Measurements from ENCODE around the gene SVIL. TPM values are rescaled to one million over a fixed set of nuclear protein-coding genes. Genes with fewer than 3 reads are reported as not detected.

The SVIL gene
- polyA plus RNA-seq, 1 donor from 2014 or later = 7.3 TPM

GRCh38 chr10:29473406-29474100 is 161.2 kb downstream of the SVIL start:
- no peaks in the 10 kb centered on the region for H3F3A ChIP-seq (ENCODE audit: insufficient read depth, low read length, poor library complexity, severe bottlenecking)
- H3K36me3 ChIP-seq (ENCODE audit: insufficient read depth, low read length) = no peaks in the 10 kb centered on the region
- H3K27ac ChIP-seq (ENCODE audit: low read length) = no peak overlapping the region
- H3K9me2 ChIP-seq (ENCODE audit: insufficient read depth, low read length) = no peaks in the 10 kb centered on the region
- H4K20me1 ChIP-seq (ENCODE audit: insufficient read depth) = no peaks in the 10 kb centered on the region
- no peak for TF ChIP-seq POLR2AphosphoS5 (IDR thresholded peaks at IDR 0.05)
- no peak for TF ChIP-seq EZH2 (IDR thresholded peaks at IDR 0.05; ENCODE audit: borderline replicate concordance, insufficient read depth, low read length, poor library complexity, severe bottlenecking)
- TF ChIP-seq SMC3 (conservative IDR thresholded peaks at IDR 0.05; ENCODE audit: poor library complexity) = no peak
- no peak for TF ChIP-seq TAF1 (IDR thresholded peaks at IDR 0.05; ENCODE audit: low read depth)
- TF ChIP-seq MXI1 (conservative IDR thresholded peaks at IDR 0.05; ENCODE audit: poor library complexity, severe bottlenecking) = no peak
- TF ChIP-seq, protein P1, sequence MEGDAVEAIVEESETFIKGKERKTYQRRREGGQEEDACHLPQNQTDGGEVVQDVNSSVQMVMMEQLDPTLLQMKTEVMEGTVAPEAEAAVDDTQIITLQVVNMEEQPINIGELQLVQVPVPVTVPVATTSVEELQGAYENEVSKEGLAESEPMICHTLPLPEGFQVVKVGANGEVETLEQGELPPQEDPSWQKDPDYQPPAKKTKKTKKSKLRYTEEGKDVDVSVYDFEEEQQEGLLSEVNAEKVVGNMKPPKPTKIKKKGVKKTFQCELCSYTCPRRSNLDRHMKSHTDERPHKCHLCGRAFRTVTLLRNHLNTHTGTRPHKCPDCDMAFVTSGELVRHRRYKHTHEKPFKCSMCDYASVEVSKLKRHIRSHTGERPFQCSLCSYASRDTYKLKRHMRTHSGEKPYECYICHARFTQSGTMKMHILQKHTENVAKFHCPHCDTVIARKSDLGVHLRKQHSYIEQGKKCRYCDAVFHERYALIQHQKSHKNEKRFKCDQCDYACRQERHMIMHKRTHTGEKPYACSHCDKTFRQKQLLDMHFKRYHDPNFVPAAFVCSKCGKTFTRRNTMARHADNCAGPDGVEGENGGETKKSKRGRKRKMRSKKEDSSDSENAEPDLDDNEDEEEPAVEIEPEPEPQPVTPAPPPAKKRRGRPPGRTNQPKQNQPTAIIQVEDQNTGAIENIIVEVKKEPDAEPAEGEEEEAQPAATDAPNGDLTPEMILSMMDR (IDR thresholded peaks at IDR 0.05; ENCODE audit: poor library complexity, severe bottlenecking) = no peak
- TF ChIP-seq EP300 (conservative IDR thresholded peaks at IDR 0.05; ENCODE audit: poor library complexity, severe bottlenecking) = no peak
- H3K27me3 ChIP-seq (ENCODE audit: insufficient read depth, low read depth, low read length) = no peaks in the 10 kb centered on the region
- H2AFZ ChIP-seq (ENCODE audit: low read depth, low read length) = no peak overlapping the region
- H3K79me2 ChIP-seq (replicated peaks; ENCODE audit: insufficient read depth, low read length) = no peaks in the 10 kb centered on the region
- no peak overlapping the region for H3K4me3 ChIP-seq (ENCODE audit: low read length)
- H3K9ac ChIP-seq (ENCODE audit: low read length) = no peak overlapping the region
- H3K9me3 ChIP-seq (ENCODE audit: low read length) = no peaks in the 10 kb centered on the region
- H3K4me2 ChIP-seq (ENCODE audit: low read length) = no peak overlapping the region

DNA sequence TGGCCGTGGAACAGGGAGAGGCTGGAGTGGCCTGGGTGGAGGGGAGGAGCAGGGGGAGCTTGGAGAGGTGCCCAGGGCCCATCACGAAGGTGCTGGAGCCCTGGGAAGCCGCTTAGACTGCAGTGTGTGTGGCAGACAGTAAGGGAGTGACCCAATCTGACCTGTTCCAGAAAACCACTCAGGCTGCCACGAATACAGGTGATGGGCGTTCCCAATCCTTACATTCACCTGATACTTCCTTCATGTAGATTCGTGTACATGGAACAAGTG is 161.7 kb downstream of the SVIL start:
- H3K9ac ChIP-seq (ENCODE audit: low read length) = no peak overlapping the region
- H3K36me3 ChIP-seq (ENCODE audit: insufficient read depth, low read length) = no peaks in the 10 kb centered on the region
- no peak for TF ChIP-seq RAD21 (conservative IDR thresholded peaks at IDR 0.05)
- TF ChIP-seq EZH2 (IDR thresholded peaks at IDR 0.05; ENCODE audit: borderline replicate concordance, insufficient read depth, low read length, poor library complexity, severe bottlenecking) = no peak
- no peak for TF ChIP-seq SMC3 (conservative IDR thresholded peaks at IDR 0.05; ENCODE audit: poor library complexity)
- TF ChIP-seq, protein P1 (IDR thresholded peaks at IDR 0.05; ENCODE audit: poor library complexity, severe bottlenecking) = no peak
- TF ChIP-seq TAF1 (IDR thresholded peaks at IDR 0.05; ENCODE audit: low read depth) = no peak
- no peak for TF ChIP-seq POLR2AphosphoS5 (IDR thresholded peaks at IDR 0.05)
- TF ChIP-seq, protein P2, sequence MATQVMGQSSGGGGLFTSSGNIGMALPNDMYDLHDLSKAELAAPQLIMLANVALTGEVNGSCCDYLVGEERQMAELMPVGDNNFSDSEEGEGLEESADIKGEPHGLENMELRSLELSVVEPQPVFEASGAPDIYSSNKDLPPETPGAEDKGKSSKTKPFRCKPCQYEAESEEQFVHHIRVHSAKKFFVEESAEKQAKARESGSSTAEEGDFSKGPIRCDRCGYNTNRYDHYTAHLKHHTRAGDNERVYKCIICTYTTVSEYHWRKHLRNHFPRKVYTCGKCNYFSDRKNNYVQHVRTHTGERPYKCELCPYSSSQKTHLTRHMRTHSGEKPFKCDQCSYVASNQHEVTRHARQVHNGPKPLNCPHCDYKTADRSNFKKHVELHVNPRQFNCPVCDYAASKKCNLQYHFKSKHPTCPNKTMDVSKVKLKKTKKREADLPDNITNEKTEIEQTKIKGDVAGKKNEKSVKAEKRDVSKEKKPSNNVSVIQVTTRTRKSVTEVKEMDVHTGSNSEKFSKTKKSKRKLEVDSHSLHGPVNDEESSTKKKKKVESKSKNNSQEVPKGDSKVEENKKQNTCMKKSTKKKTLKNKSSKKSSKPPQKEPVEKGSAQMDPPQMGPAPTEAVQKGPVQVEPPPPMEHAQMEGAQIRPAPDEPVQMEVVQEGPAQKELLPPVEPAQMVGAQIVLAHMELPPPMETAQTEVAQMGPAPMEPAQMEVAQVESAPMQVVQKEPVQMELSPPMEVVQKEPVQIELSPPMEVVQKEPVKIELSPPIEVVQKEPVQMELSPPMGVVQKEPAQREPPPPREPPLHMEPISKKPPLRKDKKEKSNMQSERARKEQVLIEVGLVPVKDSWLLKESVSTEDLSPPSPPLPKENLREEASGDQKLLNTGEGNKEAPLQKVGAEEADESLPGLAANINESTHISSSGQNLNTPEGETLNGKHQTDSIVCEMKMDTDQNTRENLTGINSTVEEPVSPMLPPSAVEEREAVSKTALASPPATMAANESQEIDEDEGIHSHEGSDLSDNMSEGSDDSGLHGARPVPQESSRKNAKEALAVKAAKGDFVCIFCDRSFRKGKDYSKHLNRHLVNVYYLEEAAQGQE (IDR thresholded peaks at IDR 0.05; ENCODE audit: borderline replicate concordance) = no peak
- TF ChIP-seq MXI1 (conservative IDR thresholded peaks at IDR 0.05; ENCODE audit: poor library complexity, severe bottlenecking) = no peak
- TF ChIP-seq EP300 (conservative IDR thresholded peaks at IDR 0.05; ENCODE audit: poor library complexity, severe bottlenecking) = no peak
- H3K27ac ChIP-seq (ENCODE audit: low read length) = no peak overlapping the region
- H3K4me3 ChIP-seq (ENCODE audit: low read length) = no peak overlapping the region
- H3K27me3 ChIP-seq (ENCODE audit: insufficient read depth, low read depth, low read length) = no peaks in the 10 kb centered on the region
- no peaks in the 10 kb centered on the region for H3K9me2 ChIP-seq (ENCODE audit: insufficient read depth, low read length)
- no peaks in the 10 kb centered on the region for H3K9me3 ChIP-seq (ENCODE audit: low read length)
- H3F3A ChIP-seq (ENCODE audit: insufficient read depth, low read length, poor library complexity, severe bottlenecking) = no peaks in the 10 kb centered on the region
- H3K4me2 ChIP-seq (ENCODE audit: low read length) = no peak overlapping the region
- no peaks in the 10 kb centered on the region for H4K20me1 ChIP-seq (ENCODE audit: insufficient read depth)
- H3K79me2 ChIP-seq (replicated peaks; ENCODE audit: insufficient read depth, low read length) = no peaks in the 10 kb centered on the region
- no peak overlapping the region for H2AFZ ChIP-seq (ENCODE audit: low read depth, low read length)
